Right cardiac atrium (tissue), 5 donors: Measurements from ENCODE around the gene PPA2. TPM values are rescaled to one million over a fixed set of nuclear protein-coding genes. Genes with fewer than 3 reads are reported as not detected.
A peak's percentile ranks its signal among the peaks of the same experiment; 100 is the strongest.
"Not testable (repeated sequence)": the region's sequence is repeated elsewhere in the genome, so short reads cannot be mapped to it uniquely, and the experiment has no call there.

ENCODE experiments used
- ATAC-seq, 2 donors: fragments of 200-7000 bp; cut with Tn5 transposase; one replicate each; pipeline versions ENCODE4 v1.8.0 to v1.9.1; 2020; ENCODE audit warnings: moderate library complexity in 2 of 2, mild to moderate bottlenecking in 1 of 2
- DNase-seq, 3 donors: peaks; one replicate each; pipeline ENCODE4 v3.0.0-alpha.2; 2020
- H3K27ac ChIP-seq: one replicate; pipeline ENCODE4 v1.5.1; 2013; ENCODE audit warnings: mild to moderate bottlenecking, low read length, control low read depth, moderate library complexity
- H3K27me3 ChIP-seq: one replicate; pipeline ENCODE4 v1.6.1; 2013; ENCODE audit not compliant: control insufficient read depth, insufficient read depth
- H3K4me1 ChIP-seq: one replicate; pipeline ENCODE4 v1.6.1; 2013; ENCODE audit warnings: low read length; ENCODE audit not compliant: control insufficient read depth, insufficient read depth
- H3K4me3 ChIP-seq: one replicate; pipeline ENCODE4 v1.5.1; 2013; ENCODE audit warnings: low read length, control low read depth
- H3K9me3 ChIP-seq: one replicate; pipeline ENCODE4 v1.6.1; 2013; ENCODE audit warnings: low read length; ENCODE audit not compliant: control insufficient read depth
- WGBS: extraction: QIAGEN DNeasy Blood & Tissue Kit; methylation state at CpG from one replicate; pipeline ENCODE4 v1.1.7; 2013; 5-methylcytosine and 5-hydroxymethylcytosine counted together
- intact Hi-C, 4 donors: fragments of 100-400 bp; cut with DNase I; formaldehyde crosslinking; loops; one replicate each; pipeline versions ENCODE4 v1.11.0 to v1.14.0; 2022 to 2023
- polyA plus RNA-seq: library from polyadenylated mRNA; stranded (reverse); fragments of 200-250 nt; gene quantifications from one replicate; pipeline ENCODE4 v1.2.3, GENCODE V29; 2013
- total RNA-seq, 4 donors: library from RNA; stranded (reverse); fragmentation: NEBNext Ultra II Directional; extraction: Animal tissue kit (Norgen Biotek cat#: 25700); gene quantifications; one replicate each; pipeline ENCODE4 v1.2.1, GENCODE V29; 2021
- donor health status: healthy with polysubstance abuse.
- donor health status: DM: no; HTN: yes; CAD: no.
- donor health status: DM: no; HTN: no; CAD: no.
- donor health status: DM: no; HTN: yes; CAD: no; lungs with severe emphysema.
- donor health status: DM: yes; HTN: yes; CAD: no.

Gene PPA2
- total and polyA plus RNA-seq, 5 donors = 95.9 to 115 (median 110) TPM

GRCh38 chr4:105460306-105460705 lies 13.6 kb downstream of the PPA2 start:
- intact Hi-C loops = no loop called here
- Histone ChIP-seq H3K27me3 (no peaks in the 10 kb centered on the region), H3K4me1 (no peaks in the 10 kb centered on the region), H3K27ac (no peak overlapping the region), H3K4me3 (no peak overlapping the region), H3K9me3 (no peaks in the 10 kb centered on the region)
- WGBS = 66% methylated on average over 2 of the region's 2 CpGs
- no peak for ATAC-seq
- DNase-seq = no peak

DNA sequence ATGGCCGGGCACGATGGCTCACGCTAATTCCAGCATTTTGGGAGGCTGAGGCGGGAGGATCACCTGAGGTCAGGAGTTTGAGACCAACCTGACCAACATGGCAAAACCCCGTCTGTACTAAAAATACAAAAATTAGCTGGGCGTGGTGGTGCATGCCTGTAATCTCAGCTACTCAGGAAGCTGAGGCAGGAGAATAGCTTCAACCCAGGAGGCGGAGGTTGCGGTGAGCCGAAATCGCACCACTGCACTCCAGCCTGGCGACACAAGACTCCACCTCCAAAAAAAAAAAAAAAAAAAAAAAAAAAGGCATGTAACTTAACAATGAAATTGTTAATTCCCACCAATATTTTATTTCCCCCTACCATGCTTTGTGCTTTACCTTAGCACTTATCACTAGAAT lies 15.3 kb downstream of the PPA2 start:
- intact Hi-C loops, ATAC-seq, H3K27ac ChIP-seq, H3K4me1 ChIP-seq, H3K9me3 ChIP-seq, H3K27me3 ChIP-seq, DNase-seq, H3K4me3 ChIP-seq: not testable (repeated sequence)
- 93% methylated on average over 11 of the region's 11 CpGs for WGBS

- H3K4me1 ChIP-seq = no peaks in the 10 kb centered on the region
- no peak overlapping the region for H3K27ac ChIP-seq
- no peaks in the 10 kb centered on the region for H3K27me3 ChIP-seq
- H3K4me3 ChIP-seq = no peak overlapping the region
- intact Hi-C loops = no loop called here
- ATAC-seq (no peak), DNase-seq (no peak)
- H3K9me3 ChIP-seq = no peaks in the 10 kb centered on the region
- WGBS = 82% methylated on average over 1 of the region's 1 CpG
Measured at GRCh38 chr4:105458001-105458400, 15.9 kb downstream of the PPA2 start.

GRCh38 chr4:105455998-105456397 lies 17.9 kb downstream of the PPA2 start:
- H3K27me3 ChIP-seq = no peaks in the 10 kb centered on the region
- 64% methylated on average over 2 of the region's 2 CpGs for WGBS
- H3K9me3 ChIP-seq = no peaks in the 10 kb centered on the region
- H3K27ac ChIP-seq = no peak overlapping the region
- H3K4me3 ChIP-seq = no peak overlapping the region
- no peaks in the 10 kb centered on the region for H3K4me1 ChIP-seq
- DNase-seq (no peak), ATAC-seq (peak in 1 of 2 donors; percentile 36)
- intact Hi-C loops = no loop called here

DNA sequence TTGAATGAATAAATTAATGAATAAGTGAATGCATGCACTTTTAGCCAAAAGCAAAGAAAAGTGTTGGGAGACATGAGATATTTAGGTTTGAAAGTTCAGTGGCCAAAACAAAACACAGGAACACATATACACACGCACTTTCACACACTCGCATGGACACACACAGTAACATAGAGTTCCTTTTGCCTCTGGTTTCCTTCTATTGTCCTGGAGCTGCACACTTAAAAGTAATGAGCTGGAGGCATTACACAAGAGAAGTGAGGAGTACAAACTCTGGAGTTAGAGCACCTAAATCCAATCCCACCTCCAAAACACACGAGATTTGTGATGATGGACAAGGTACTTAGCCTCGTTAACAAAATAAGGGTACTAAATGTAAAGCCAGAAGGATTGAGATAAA lies 18.7 kb downstream of the PPA2 start:
- Histone ChIP-seq H3K4me1 (no peaks in the 10 kb centered on the region), H3K27ac (no peak overlapping the region), H3K27me3 (no peaks in the 10 kb centered on the region), H3K9me3 (no peaks in the 10 kb centered on the region), H3K4me3 (no peak overlapping the region)
- DNase-seq (no peak), ATAC-seq (peak in 1 of 2 donors; percentile 14)
- intact Hi-C loops = no loop called here
- WGBS = 66% methylated on average over 4 of the region's 4 CpGs

DNA sequence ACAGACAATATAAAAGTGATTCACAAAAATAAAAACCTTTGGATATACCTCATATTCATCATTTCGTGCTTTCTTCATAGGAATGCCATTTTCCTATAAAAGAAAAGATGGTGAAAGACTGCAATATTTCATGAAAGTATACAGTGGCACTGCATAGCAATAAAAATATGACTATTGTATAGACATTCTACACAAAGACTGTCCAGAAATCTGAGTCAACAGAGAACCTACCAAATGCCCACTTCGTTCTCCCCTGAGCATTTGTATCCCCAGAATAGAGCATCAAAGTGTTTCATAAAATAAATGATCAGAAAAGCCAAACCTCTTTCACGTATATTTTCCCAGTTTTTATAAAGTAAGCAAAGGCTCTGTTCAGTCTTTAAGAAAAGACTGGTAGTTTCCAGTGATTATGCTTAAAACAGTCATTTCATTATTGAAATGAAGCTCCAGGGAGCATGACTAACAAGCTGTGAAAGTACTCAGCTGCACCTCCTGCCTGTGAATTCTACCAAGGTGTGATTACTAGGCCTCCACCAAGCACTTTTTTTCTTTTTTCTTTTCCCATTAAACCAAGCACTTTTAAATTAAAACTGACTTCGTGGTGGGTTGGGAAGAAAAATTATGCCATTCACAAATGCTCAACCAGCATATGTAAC lies 20.2 kb downstream of the PPA2 start:
- H3K9me3 ChIP-seq = no peaks in the 10 kb centered on the region
- H3K4me3 ChIP-seq = no peak overlapping the region
- no peak overlapping the region for H3K27ac ChIP-seq
- no peaks in the 10 kb centered on the region for H3K4me1 ChIP-seq
- intact Hi-C loops = no loop called here
- 84% methylated on average over 4 of the region's 4 CpGs for WGBS
- DNase-seq (no peak), ATAC-seq (no peak)
- H3K27me3 ChIP-seq = no peaks in the 10 kb centered on the region

- DNase-seq (no peak), ATAC-seq (no peak)
- no peak overlapping the region for H3K27ac ChIP-seq
- WGBS = 89% methylated on average over 2 of the region's 2 CpGs
- intact Hi-C loops = no loop called here
- no peaks in the 10 kb centered on the region for H3K27me3 ChIP-seq
- H3K4me3 ChIP-seq = no peak overlapping the region
- H3K4me1 ChIP-seq = no peaks in the 10 kb centered on the region
- no peaks in the 10 kb centered on the region for H3K9me3 ChIP-seq
Measured at GRCh38 chr4:105451346-105451745, 22.5 kb downstream of the PPA2 start.

DNA sequence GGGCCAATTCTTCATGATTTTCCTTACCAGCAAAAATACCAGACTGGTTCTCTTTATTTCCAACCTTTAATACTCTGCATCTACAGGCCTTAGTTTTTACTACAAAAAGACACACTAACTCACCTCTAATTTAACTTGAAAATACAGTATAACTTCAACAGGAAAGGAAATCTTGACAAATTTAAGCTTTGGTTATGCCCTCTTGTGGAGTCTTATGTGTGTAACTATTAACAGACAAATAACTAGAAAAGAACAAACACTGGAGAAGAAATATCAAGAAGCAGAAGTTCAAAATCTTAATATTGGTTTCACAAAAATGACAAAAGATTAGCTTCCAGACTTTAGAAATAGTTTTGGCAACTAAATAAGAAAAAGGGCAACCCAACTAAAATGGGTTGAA lies 33.0 kb downstream of the PPA2 start:
- ATAC-seq (no peak), DNase-seq (no peak)
- intact Hi-C loops = no loop called here
- no peak overlapping the region for H3K4me3 ChIP-seq
- no peaks in the 10 kb centered on the region for H3K9me3 ChIP-seq
- no peak overlapping the region for H3K27ac ChIP-seq
- H3K27me3 ChIP-seq = no peaks in the 10 kb centered on the region
- no peaks in the 10 kb centered on the region for H3K4me1 ChIP-seq

GRCh38 chr4:105437637-105438036 lies 36.2 kb downstream of the PPA2 start:
- DNase-seq = no peak
- Histone ChIP-seq H3K9me3 (no peaks in the 10 kb centered on the region), H3K27me3 (no peaks in the 10 kb centered on the region), H3K4me3 (no peak overlapping the region), H3K4me1 (no peaks in the 10 kb centered on the region), H3K27ac (no peak overlapping the region)
- 90% methylated on average over 6 of the region's 6 CpGs for WGBS
- ATAC-seq = no peak
- intact Hi-C loops = no loop called here

GRCh38 chr4:105436414-105436813 lies 37.4 kb downstream of the PPA2 start:
- Histone ChIP-seq H3K27ac (no peak overlapping the region), H3K4me1 (no peaks in the 10 kb centered on the region), H3K4me3 (no peak overlapping the region), H3K27me3 (no peaks in the 10 kb centered on the region), H3K9me3 (no peaks in the 10 kb centered on the region)
- DNase-seq = no peak
- no peak for ATAC-seq
- intact Hi-C loops = no loop called here

DNA sequence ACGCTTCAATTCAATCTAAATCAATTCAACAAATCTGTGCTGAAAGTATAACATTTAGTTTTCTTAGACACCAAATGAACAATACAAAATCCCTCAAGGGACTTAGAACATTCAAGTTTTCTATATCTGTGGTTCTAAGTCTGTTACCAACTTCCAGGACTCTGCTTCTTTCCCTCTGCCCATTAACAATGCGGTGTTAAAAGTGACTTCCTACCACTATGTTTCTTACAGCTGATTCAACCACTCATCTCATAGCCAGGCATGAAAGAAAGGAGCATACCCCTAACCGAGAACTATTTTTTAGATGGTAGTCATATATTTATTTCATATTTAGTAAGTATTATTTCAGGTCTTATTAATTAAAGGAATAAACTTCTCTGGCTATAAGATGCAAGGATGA lies 38.9 kb downstream of the PPA2 start:
- no peaks in the 10 kb centered on the region for H3K9me3 ChIP-seq
- no peaks in the 10 kb centered on the region for H3K4me1 ChIP-seq
- no peaks in the 10 kb centered on the region for H3K27me3 ChIP-seq
- no peak overlapping the region for H3K27ac ChIP-seq
- intact Hi-C loops = no loop called here
- 96% methylated on average over 3 of the region's 3 CpGs for WGBS
- no peak for ATAC-seq
- no peak overlapping the region for H3K4me3 ChIP-seq
- no peak for DNase-seq

DNA sequence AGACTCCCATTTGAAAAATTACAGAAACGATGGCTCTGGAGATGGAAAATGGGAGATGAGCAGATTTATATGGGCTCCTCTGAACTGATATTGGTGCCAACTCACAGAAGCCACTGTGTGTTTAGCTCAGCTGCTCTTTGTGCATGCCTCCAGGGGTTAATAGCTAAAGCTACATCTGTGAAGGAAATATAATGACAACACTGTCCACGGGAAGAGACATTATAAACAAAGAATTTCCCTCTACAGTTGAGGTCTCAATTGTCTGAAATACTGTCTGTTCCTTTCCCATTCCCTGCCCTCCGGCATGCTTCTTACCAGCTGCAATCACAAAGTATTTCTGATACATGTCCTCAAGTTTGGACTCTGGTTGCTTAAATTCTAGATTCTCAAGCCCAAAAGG lies 40.4 kb downstream of the PPA2 start:
- H3K27me3 ChIP-seq = no peaks in the 10 kb centered on the region
- no peak overlapping the region for H3K4me3 ChIP-seq
- no peak overlapping the region for H3K27ac ChIP-seq
- WGBS = 66% methylated on average over 3 of the region's 3 CpGs
- no peak for ATAC-seq
- no peak for DNase-seq
- H3K9me3 ChIP-seq = no peaks in the 10 kb centered on the region
- intact Hi-C loops = no loop called here
- no peaks in the 10 kb centered on the region for H3K4me1 ChIP-seq
